Kidney epithelial cell (primary cell): ENCODE data around the gene NCKAP5. TPM values are rescaled to one million over a fixed set of nuclear protein-coding genes. Genes with fewer than 3 reads are reported as not detected.

Source experiments
- DNase-seq: peaks from one replicate; pipeline ENCODE4 v3.0.0-alpha.2; 2010; ENCODE audit warnings: low read depth
- H3K27me3 ChIP-seq: 2 replicates; pipeline ENCODE4 v1.6.0; 2011; ENCODE audit warnings: low read length; ENCODE audit not compliant: control insufficient read depth, insufficient read depth
- H3K36me3 ChIP-seq: 2 replicates; pipeline ENCODE4 v1.5.1; 2011; ENCODE audit warnings: low read length; ENCODE audit not compliant: control insufficient read depth, insufficient read depth
- H3K4me3 ChIP-seq: 2 replicates; pipeline ENCODE4 v1.5.1; 2011; ENCODE audit warnings: low read depth, mild to moderate bottlenecking, control low read depth, low read length
- total RNA-seq: library from RNA; depleted of rRNA; stranded (reverse); fragments of >200 nt; gene quantifications from 2 replicates; pipeline ENCODE4 v1.2.3, GENCODE V29; 2015
- TF ChIP-seq, protein P1 (sequence below): IDR thresholded peaks from 2 replicates; pipeline ENCODE4 v1.5.1; 2011; ENCODE audit warnings: mild to moderate bottlenecking, moderate library complexity, low read length, control low read depth, inconsistent platforms; ENCODE audit not compliant: insufficient read depth, poor library complexity, severe bottlenecking

Gene NCKAP5
- total RNA-seq, 1 donor from 2014 or later: 0.33 TPM

DNA sequence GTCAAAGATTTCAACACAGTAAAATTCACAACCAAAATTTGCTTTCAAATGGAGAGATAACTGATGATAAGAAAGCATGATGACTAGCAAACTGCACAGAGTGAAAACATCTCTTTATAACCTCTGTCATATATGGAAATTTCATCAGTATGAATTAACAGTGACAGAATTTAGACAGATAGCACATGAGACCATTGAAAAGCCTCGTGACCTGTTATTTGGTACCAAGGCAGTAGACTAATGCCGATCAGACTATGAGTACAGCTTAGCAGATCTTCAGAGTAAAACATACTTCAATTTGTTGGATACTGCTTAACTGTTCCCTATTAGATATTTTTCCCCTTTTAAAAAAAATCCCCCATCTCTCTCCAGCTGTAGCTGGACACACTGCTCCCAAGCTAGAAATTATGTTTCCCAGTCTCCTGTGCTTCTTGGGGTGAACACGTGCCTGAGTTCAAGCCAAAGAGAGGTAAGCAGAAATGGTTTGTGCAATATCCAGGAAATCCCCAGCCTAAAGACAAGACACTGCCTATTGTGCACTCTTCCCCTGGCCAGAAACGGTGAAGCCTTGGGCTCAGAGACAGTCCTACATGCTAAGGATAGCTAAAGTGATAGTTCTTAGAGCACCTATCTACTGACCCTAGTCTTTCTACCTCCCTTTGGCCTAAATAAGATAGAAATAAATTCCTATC lies 256.1 kb downstream of the NCKAP5 start:
- TF ChIP-seq, protein P1, sequence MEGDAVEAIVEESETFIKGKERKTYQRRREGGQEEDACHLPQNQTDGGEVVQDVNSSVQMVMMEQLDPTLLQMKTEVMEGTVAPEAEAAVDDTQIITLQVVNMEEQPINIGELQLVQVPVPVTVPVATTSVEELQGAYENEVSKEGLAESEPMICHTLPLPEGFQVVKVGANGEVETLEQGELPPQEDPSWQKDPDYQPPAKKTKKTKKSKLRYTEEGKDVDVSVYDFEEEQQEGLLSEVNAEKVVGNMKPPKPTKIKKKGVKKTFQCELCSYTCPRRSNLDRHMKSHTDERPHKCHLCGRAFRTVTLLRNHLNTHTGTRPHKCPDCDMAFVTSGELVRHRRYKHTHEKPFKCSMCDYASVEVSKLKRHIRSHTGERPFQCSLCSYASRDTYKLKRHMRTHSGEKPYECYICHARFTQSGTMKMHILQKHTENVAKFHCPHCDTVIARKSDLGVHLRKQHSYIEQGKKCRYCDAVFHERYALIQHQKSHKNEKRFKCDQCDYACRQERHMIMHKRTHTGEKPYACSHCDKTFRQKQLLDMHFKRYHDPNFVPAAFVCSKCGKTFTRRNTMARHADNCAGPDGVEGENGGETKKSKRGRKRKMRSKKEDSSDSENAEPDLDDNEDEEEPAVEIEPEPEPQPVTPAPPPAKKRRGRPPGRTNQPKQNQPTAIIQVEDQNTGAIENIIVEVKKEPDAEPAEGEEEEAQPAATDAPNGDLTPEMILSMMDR: no peak

DNA sequence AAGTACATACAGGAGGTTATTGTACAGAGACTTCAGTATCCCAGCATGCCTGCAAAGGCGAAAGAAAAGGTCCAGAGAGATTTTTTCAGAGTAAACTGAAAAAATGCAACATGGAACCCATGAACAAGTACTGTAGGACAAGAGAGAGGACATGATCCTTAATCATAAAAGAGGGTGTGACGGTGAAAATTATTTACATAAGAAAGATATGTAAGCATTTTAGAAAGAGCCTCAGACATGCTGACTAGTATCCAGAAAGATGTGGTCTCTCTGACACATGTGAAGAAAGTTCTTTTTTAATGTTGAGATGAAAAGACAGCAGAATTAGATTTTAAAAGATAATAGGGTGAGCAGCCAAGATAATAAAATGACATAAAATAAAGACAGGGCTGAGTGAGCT lies 262.0 kb downstream of the NCKAP5 start:
- H3K4me3 ChIP-seq: no peak overlapping the region
- TF ChIP-seq, protein P1: no peak
- DNase-seq: no peak
- H3K36me3 ChIP-seq: no peaks in the 10 kb centered on the region
- H3K27me3 ChIP-seq: no peaks in the 10 kb centered on the region

More for the DNA sequence above, 256.1 kb downstream of the NCKAP5 start:
- no peak overlapping the region for H3K4me3 ChIP-seq
- H3K27me3 ChIP-seq: no peaks in the 10 kb centered on the region
- DNase-seq: no peak
- no peaks in the 10 kb centered on the region for H3K36me3 ChIP-seq

DNA sequence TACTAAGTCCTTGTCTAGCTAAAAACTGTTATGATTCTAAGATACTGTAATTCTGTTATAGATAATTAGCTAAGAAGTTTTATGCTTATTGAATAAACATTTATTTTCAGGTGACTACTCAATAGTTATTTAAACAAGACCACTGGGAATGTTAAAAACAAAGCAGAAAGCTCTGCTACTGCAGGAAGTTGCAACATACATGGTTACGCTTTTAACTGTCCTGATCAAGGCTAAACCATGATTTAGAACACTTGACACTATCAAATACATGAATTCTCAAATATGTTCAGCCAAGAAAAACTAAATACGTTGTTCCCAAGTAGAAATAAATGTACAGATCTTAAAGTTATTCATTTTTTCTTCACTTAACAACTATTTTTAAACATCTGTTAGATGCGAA lies 263.9 kb downstream of the NCKAP5 start:
- H3K27me3 ChIP-seq: no peaks in the 10 kb centered on the region
- TF ChIP-seq, protein P1: no peak
- DNase-seq: no peak
- H3K4me3 ChIP-seq: no peak overlapping the region
- H3K36me3 ChIP-seq: no peaks in the 10 kb centered on the region

DNA sequence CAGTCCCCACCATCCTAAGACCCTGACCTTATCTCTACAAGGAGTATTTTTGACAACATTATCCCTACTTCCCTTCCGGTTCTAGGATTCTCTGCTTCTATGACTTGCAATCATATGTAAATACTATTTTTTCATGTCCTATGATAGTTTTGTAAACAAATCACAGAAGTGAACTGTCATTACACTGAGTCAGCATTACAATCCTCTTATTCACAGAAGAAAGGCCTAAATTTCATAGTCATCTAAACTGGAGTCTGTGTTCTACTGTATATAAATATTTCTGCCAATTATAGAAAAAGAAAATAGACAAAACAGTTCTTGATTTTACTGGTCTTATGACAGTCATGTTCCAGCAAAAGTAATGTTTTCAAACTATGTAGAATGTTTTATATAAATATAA lies 265.1 kb downstream of the NCKAP5 start:
- TF ChIP-seq, protein P1: no peak

DNA sequence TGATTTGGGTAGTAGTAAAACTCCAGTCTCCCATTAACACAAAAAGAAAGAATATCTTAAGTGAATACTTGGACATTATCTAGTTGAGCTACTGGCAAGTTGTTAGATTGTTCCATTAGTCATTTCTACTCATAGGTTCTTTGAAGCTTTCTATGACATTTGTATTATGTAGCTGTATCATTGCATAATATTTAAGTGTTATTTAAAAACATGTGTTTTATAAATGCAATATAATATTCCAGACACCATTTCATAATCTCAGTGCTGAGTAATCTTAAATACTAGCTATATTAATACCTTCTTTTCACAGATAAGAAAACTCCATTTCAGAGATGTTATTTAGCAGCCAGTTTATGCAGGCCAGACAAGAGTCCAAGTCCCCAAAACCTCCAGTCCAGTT lies 271.9 kb downstream of the NCKAP5 start:
- Histone ChIP-seq H3K27me3 (no peaks in the 10 kb centered on the region), H3K4me3 (no peak overlapping the region), H3K36me3 (peaks cover 1% of the 10 kb centered on the region)
- TF ChIP-seq, protein P1: no peak
- no peak for DNase-seq

More for the DNA sequence above, 265.1 kb downstream of the NCKAP5 start:
- Histone ChIP-seq H3K27me3 (no peaks in the 10 kb centered on the region), H3K4me3 (no peak overlapping the region), H3K36me3 (no peaks in the 10 kb centered on the region)
- no peak for DNase-seq
